ENCODE measurements around the gene DDX20. TPM values are rescaled to one million over a fixed set of nuclear protein-coding genes. Genes with fewer than 3 reads are reported as not detected.

DDX20 gene
- polyA plus RNA-seq, 1 of the 3 experiments (the other 2 are of a cell fraction): 3.8 TPM

DNA sequence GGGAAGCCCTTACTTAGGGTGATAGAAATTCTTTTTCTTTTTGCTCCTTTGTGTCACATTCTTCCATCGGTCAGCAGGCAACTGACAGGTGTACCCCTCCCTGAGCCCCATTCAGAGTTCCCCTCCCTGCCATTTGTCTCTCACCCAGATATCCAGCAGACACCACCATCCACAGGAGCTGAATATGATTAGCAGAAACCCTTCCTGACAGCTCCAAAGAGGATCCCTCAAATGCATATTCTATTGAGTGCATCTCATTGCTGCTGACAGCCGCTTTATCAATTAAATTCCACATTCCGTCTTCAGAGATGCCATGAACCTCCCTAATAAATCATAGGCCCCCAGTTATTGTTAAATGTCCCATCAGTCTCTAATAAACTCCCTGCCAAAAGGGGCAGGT is 6.1 kb upstream of the DDX20 start:
- H3K79me2 ChIP-seq (ENCODE audit: insufficient read depth): no peaks in the 10 kb centered on the region
- H3K4me3 ChIP-seq (ENCODE audit: low read depth in 2 of 2, low read length in 1 of 2): no peak overlapping the region
- no peaks in the 10 kb centered on the region for H3K27me3 ChIP-seq (ENCODE audit: insufficient read depth)
- H3K27ac ChIP-seq (ENCODE audit: low read depth in 2 of 2, low read length in 1 of 2): no peak overlapping the region
- H3K9me3 ChIP-seq: no peaks in the 10 kb centered on the region
- no peak overlapping the region for H2AFZ ChIP-seq (ENCODE audit: low read depth)
- POLR2A ChIA-PET: interaction anchor here (3.7 kb wide), 1 partner anchor 10 kb away, joined by 19 read pairs; the partner anchor contains the start of gene INKA2
- peaks cover 1% of the 10 kb centered on the region for H3F3A ChIP-seq (replicated peaks; ENCODE audit: insufficient read depth)
- H3K4me2 ChIP-seq: no peak overlapping the region
- TF ChIP-seq, protein P1, sequence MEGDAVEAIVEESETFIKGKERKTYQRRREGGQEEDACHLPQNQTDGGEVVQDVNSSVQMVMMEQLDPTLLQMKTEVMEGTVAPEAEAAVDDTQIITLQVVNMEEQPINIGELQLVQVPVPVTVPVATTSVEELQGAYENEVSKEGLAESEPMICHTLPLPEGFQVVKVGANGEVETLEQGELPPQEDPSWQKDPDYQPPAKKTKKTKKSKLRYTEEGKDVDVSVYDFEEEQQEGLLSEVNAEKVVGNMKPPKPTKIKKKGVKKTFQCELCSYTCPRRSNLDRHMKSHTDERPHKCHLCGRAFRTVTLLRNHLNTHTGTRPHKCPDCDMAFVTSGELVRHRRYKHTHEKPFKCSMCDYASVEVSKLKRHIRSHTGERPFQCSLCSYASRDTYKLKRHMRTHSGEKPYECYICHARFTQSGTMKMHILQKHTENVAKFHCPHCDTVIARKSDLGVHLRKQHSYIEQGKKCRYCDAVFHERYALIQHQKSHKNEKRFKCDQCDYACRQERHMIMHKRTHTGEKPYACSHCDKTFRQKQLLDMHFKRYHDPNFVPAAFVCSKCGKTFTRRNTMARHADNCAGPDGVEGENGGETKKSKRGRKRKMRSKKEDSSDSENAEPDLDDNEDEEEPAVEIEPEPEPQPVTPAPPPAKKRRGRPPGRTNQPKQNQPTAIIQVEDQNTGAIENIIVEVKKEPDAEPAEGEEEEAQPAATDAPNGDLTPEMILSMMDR (IDR thresholded peaks at IDR 0.05): no peak
- TF ChIP-seq FOXJ3 (CRISPR knock-in tag; IDR thresholded peaks at IDR 0.05): no peak
- TF ChIP-seq NRF1 (IDR thresholded peaks at IDR 0.05; ENCODE audit: low read depth, low read length): no peak
- no peak for TF ChIP-seq TAF1 (IDR thresholded peaks at IDR 0.05; ENCODE audit: borderline replicate concordance, low read depth, low read length)
- no peak for TF ChIP-seq FOXM1 (IDR thresholded peaks at IDR 0.05; ENCODE audit: low read depth)
- TF ChIP-seq FOSL2 (IDR thresholded peaks at IDR 0.05; ENCODE audit: borderline replicate concordance, low read depth): no peak
- no peak for TF ChIP-seq YY1 (IDR thresholded peaks at IDR 0.05; ENCODE audit: low read depth)
- TF ChIP-seq TEAD4 (IDR thresholded peaks at IDR 0.05; ENCODE audit: borderline replicate concordance, insufficient read depth): no peak
- no peak for TF ChIP-seq SIN3A (IDR thresholded peaks at IDR 0.05; ENCODE audit: borderline replicate concordance, low read depth, low read length)
- H4K20me1 ChIP-seq (ENCODE audit: insufficient read depth): no peaks in the 10 kb centered on the region
- H3K9me2 ChIP-seq: no peaks in the 10 kb centered on the region
- DNase-seq: no peak
- H3K4me1 ChIP-seq (ENCODE audit: control insufficient read depth in 1 of 2, insufficient read depth in 2 of 2, low read depth in 1 of 2, low read length in 1 of 2): peaks cover 3 to 16% of the 10 kb centered on the region in 2 experiments; a peak in 2 of 4 replicates
- 64% methylated on average over 3 of the region's 3 CpGs for WGBS (ENCODE audit: low lambda C conversion rate)
- CTCF ChIA-PET: interaction anchor here (1.0 to 8.3 kb wide), 5 partner anchors 20 to 272 kb away, joined by 3 to 72 read pairs (median 9); no protein-coding TSS in a partner anchor
- no peaks in the 10 kb centered on the region for H3K36me3 ChIP-seq (replicated peaks in 1 of 2; ENCODE audit: control insufficient read depth in 1 of 2, insufficient read depth in 2 of 2, low read length in 1 of 2)
- H3K9ac ChIP-seq: no peak overlapping the region

DNA sequence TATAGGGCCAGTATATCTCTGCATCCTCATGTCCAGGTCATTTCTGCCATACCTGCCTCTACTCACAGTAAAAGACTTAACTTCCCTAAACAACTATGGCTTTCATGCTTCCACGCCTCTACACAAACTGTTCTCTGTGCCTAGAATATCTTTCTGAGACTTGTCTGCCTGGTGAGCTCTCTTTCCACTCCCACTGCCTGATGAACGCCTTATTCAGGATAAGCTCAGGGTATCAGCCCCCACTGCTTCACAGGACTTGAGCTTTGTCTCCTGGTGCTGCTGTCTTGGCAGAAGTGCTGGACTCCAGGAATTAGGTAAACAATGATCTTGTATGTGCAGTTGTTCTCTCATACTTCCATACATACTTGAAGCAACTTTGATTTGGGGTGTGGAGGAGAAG is 4.8 kb upstream of the DDX20 start:
- peaks cover 5 to 16% of the 10 kb centered on the region in 2 experiments; a peak in 2 of 4 replicates for H3K4me1 ChIP-seq (ENCODE audit: control insufficient read depth in 1 of 2, insufficient read depth in 2 of 2, low read depth in 1 of 2, low read length in 1 of 2)
- peaks cover under 1% of the 10 kb centered on the region; the same call in 1 of the 2 replicates for H3K79me2 ChIP-seq (ENCODE audit: insufficient read depth)
- H3K27me3 ChIP-seq (ENCODE audit: insufficient read depth): no peaks in the 10 kb centered on the region
- WGBS (ENCODE audit: low lambda C conversion rate): 84% methylated on average over 2 of the region's 2 CpGs
- no peaks in the 10 kb centered on the region for H3K9me2 ChIP-seq
- no peaks in the 10 kb centered on the region for H4K20me1 ChIP-seq (ENCODE audit: insufficient read depth)
- no peak overlapping the region for H3K27ac ChIP-seq (ENCODE audit: low read depth in 2 of 2, low read length in 1 of 2)
- no peak overlapping the region for H3K4me2 ChIP-seq
- no peak overlapping the region for H3K4me3 ChIP-seq (ENCODE audit: low read depth in 2 of 2, low read length in 1 of 2)
- peaks cover 9% of the 10 kb centered on the region for H3F3A ChIP-seq (replicated peaks; ENCODE audit: insufficient read depth)
- H3K9ac ChIP-seq: no peak overlapping the region
- no peaks in the 10 kb centered on the region for H3K36me3 ChIP-seq (replicated peaks in 1 of 2; ENCODE audit: control insufficient read depth in 1 of 2, insufficient read depth in 2 of 2, low read length in 1 of 2)
- no peak for DNase-seq
- POLR2A ChIA-PET: interaction anchor here (3.7 kb wide), 1 partner anchor 12 kb away, joined by 19 read pairs; the partner anchor contains the start of gene INKA2
- no peak overlapping the region for H2AFZ ChIP-seq (ENCODE audit: low read depth)
- no peaks in the 10 kb centered on the region for H3K9me3 ChIP-seq
- CTCF ChIA-PET: interaction anchor here (1.9 to 8.3 kb wide), 3 partner anchors 19 to 243 kb away, joined by 9 to 72 read pairs (median 36); no protein-coding TSS in a partner anchor
- TF ChIP-seq, protein P2, sequence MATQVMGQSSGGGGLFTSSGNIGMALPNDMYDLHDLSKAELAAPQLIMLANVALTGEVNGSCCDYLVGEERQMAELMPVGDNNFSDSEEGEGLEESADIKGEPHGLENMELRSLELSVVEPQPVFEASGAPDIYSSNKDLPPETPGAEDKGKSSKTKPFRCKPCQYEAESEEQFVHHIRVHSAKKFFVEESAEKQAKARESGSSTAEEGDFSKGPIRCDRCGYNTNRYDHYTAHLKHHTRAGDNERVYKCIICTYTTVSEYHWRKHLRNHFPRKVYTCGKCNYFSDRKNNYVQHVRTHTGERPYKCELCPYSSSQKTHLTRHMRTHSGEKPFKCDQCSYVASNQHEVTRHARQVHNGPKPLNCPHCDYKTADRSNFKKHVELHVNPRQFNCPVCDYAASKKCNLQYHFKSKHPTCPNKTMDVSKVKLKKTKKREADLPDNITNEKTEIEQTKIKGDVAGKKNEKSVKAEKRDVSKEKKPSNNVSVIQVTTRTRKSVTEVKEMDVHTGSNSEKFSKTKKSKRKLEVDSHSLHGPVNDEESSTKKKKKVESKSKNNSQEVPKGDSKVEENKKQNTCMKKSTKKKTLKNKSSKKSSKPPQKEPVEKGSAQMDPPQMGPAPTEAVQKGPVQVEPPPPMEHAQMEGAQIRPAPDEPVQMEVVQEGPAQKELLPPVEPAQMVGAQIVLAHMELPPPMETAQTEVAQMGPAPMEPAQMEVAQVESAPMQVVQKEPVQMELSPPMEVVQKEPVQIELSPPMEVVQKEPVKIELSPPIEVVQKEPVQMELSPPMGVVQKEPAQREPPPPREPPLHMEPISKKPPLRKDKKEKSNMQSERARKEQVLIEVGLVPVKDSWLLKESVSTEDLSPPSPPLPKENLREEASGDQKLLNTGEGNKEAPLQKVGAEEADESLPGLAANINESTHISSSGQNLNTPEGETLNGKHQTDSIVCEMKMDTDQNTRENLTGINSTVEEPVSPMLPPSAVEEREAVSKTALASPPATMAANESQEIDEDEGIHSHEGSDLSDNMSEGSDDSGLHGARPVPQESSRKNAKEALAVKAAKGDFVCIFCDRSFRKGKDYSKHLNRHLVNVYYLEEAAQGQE (IDR thresholded peaks at IDR 0.05; ENCODE audit: low read depth, low read length): no peak
- TF ChIP-seq, protein P3, sequence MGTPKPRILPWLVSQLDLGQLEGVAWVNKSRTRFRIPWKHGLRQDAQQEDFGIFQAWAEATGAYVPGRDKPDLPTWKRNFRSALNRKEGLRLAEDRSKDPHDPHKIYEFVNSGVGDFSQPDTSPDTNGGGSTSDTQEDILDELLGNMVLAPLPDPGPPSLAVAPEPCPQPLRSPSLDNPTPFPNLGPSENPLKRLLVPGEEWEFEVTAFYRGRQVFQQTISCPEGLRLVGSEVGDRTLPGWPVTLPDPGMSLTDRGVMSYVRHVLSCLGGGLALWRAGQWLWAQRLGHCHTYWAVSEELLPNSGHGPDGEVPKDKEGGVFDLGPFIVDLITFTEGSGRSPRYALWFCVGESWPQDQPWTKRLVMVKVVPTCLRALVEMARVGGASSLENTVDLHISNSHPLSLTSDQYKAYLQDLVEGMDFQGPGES (IDR thresholded peaks at IDR 0.05; ENCODE audit: low read depth, low read length): no peak
- no peak for TF ChIP-seq GATA2 (CRISPR knock-in tag; IDR thresholded peaks at IDR 0.05)
- TF ChIP-seq, protein P4, sequence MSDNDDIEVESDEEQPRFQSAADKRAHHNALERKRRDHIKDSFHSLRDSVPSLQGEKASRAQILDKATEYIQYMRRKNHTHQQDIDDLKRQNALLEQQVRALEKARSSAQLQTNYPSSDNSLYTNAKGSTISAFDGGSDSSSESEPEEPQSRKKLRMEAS (IDR thresholded peaks at IDR 0.05; ENCODE audit: low read depth): no peak
- TF ChIP-seq RAD21 (IDR thresholded peaks at IDR 0.05; ENCODE audit: low read length): no peak
- TF ChIP-seq FOXM1 (IDR thresholded peaks at IDR 0.05; ENCODE audit: low read depth): no peak
- TF ChIP-seq, protein P5, sequence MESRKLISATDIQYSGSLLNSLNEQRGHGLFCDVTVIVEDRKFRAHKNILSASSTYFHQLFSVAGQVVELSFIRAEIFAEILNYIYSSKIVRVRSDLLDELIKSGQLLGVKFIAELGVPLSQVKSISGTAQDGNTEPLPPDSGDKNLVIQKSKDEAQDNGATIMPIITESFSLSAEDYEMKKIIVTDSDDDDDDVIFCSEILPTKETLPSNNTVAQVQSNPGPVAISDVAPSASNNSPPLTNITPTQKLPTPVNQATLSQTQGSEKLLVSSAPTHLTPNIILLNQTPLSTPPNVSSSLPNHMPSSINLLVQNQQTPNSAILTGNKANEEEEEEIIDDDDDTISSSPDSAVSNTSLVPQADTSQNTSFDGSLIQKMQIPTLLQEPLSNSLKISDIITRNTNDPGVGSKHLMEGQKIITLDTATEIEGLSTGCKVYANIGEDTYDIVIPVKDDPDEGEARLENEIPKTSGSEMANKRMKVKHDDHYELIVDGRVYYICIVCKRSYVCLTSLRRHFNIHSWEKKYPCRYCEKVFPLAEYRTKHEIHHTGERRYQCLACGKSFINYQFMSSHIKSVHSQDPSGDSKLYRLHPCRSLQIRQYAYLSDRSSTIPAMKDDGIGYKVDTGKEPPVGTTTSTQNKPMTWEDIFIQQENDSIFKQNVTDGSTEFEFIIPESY (IDR thresholded peaks at IDR 0.05; ENCODE audit: borderline replicate concordance, low read depth): no peak
- no peak for TF ChIP-seq FOXJ3 (CRISPR knock-in tag; IDR thresholded peaks at IDR 0.05)
- TF ChIP-seq YY1 (IDR thresholded peaks at IDR 0.05; ENCODE audit: low read depth): no peak
- TF ChIP-seq, protein P6, sequence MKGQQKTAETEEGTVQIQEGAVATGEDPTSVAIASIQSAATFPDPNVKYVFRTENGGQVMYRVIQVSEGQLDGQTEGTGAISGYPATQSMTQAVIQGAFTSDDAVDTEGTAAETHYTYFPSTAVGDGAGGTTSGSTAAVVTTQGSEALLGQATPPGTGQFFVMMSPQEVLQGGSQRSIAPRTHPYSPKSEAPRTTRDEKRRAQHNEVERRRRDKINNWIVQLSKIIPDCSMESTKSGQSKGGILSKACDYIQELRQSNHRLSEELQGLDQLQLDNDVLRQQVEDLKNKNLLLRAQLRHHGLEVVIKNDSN (IDR thresholded peaks at IDR 0.05; ENCODE audit: borderline replicate concordance, low read depth): no peak
- no peak for TF ChIP-seq SIN3A (IDR thresholded peaks at IDR 0.05; ENCODE audit: borderline replicate concordance, low read depth, low read length)

Data from SK-N-SH (cell line).